HG02885 (cell line): ENCODE data around the gene RBM44.

Experiments used
- ATAC-seq: cut with Tn5 transposase; IDR thresholded peaks from one replicate; pipeline ENCODE4 v1.9.1; 2021; ENCODE audit warnings: mild to moderate bottlenecking; ENCODE audit not compliant: unreplicated experiment, poor library complexity

Gene RBM44

GRCh38 chr2:237870126-237870525 lies 71.5 kb downstream of the RBM44 start:
- no peak for ATAC-seq

- ATAC-seq, result no peak
Observed at GRCh38 chr2:237870754-237871651, 72.4 kb downstream of the RBM44 start.

- no peak for ATAC-seq
Observed at GRCh38 chr2:237872178-237872887, 73.8 kb downstream of the RBM44 start.

- ATAC-seq, result no peak
Observed at GRCh38 chr2:237873421-237873831, 74.8 kb downstream of the RBM44 start.

GRCh38 chr2:237873897-237874551 lies 75.4 kb downstream of the RBM44 start:
- ATAC-seq, result no peak

- no peak for ATAC-seq
Observed at GRCh38 chr2:237874585-237875161, 76.1 kb downstream of the RBM44 start.

GRCh38 chr2:237875256-237876060 lies 76.9 kb downstream of the RBM44 start:
- ATAC-seq, result no peak

GRCh38 chr2:237876061-237876526 lies 77.5 kb downstream of the RBM44 start:
- no peak for ATAC-seq

GRCh38 chr2:237876532-237876931 lies 78.0 kb downstream of the RBM44 start:
- no peak for ATAC-seq

- no peak for ATAC-seq
Observed at GRCh38 chr2:237876951-237877491, 78.4 kb downstream of the RBM44 start.

- no peak for ATAC-seq
Observed at GRCh38 chr2:237877576-237878307, 79.2 kb downstream of the RBM44 start.

GRCh38 chr2:237878321-237879057 lies 79.9 kb downstream of the RBM44 start:
- ATAC-seq, result no peak

- no peak for ATAC-seq
Observed at GRCh38 chr2:237879058-237879430, 80.5 kb downstream of the RBM44 start.

GRCh38 chr2:237879991-237880560 lies 81.5 kb downstream of the RBM44 start:
- no peak for ATAC-seq

GRCh38 chr2:237882510-237883481 lies 84.2 kb downstream of the RBM44 start:
- no peak for ATAC-seq

- no peak for ATAC-seq
Observed at GRCh38 chr2:237883951-237884446, 85.4 kb downstream of the RBM44 start.

GRCh38 chr2:237884681-237885080 lies 86.1 kb downstream of the RBM44 start:
- ATAC-seq, result no peak
